HepG2 (cell line): Measurements from ENCODE around the gene PLAGL2.
"Not testable (repeated sequence)": the region's sequence is repeated elsewhere in the genome, so short reads cannot be mapped to it uniquely, and the experiment has no call there.

Experiments
- CTCF ChIP-seq: sonication (generic); formaldehyde crosslinking; IDR thresholded peaks from 2 replicates; pipeline ENCODE4 v1.5.0; 2020; ENCODE audit warnings: mild to moderate bottlenecking, missing genetic modification reagents, moderate library complexity
- GTF2F1 ChIP-seq: fragments of 150-350 bp; IDR thresholded peaks from 2 replicates; pipeline ENCODE4 v1.6.1; 2014; ENCODE audit warnings: low read length
- HOMEZ ChIP-seq: IDR thresholded peaks from 2 replicates; pipeline ENCODE4 v1.6.1; 2016; ENCODE audit warnings: low read depth

GRCh38 chr20:32246208-32246607 lies 38.7 kb upstream of the PLAGL2 start:
- TF ChIP-seq GTF2F1; CTCF (CRISPR knock-in tag); HOMEZ: not testable (repeated sequence)
